Liver (tissue), 9 donors: ENCODE data around the gene GSK3B. TPM values are rescaled to one million over a fixed set of nuclear protein-coding genes. Genes with fewer than 3 reads are reported as not detected.

Experiments used
- DNase-seq: peaks from one replicate; pipeline ENCODE4 v3.0.0-alpha.2; 2017; ENCODE audit warnings: low spot score
- H3K27ac ChIP-seq, 2 donors: one replicate each; pipeline ENCODE4 v1.7.0; 2013; ENCODE audit warnings: inconsistent platforms in 2 of 2, low read length in 2 of 2, control low read depth in 1 of 2, low read depth in 1 of 2, mild to moderate bottlenecking in 1 of 2
- H3K27me3 ChIP-seq, 4 donors: one replicate each; pipeline versions ENCODE4 v1.6.1 to v1.7.0; 2013; ENCODE audit warnings: low read length in 3 of 4, inconsistent platforms in 1 of 4, mild to moderate bottlenecking in 1 of 4, moderate library complexity in 1 of 4; ENCODE audit not compliant: control insufficient read depth in 4 of 4, insufficient read depth in 4 of 4
- H3K36me3 ChIP-seq, 4 donors: one replicate each; pipeline versions ENCODE4 v1.6.1 to v1.7.0; 2013; ENCODE audit warnings: low read length in 3 of 4, mild to moderate bottlenecking in 3 of 4, low read depth in 1 of 4, moderate library complexity in 1 of 4; ENCODE audit not compliant: control insufficient read depth in 4 of 4, insufficient read depth in 3 of 4
- H3K4me1 ChIP-seq, 4 donors: one replicate each; pipeline versions ENCODE4 v1.6.1 to v1.7.0; 2013; ENCODE audit warnings: low read length in 3 of 4, mild to moderate bottlenecking in 3 of 4, moderate library complexity in 1 of 4; ENCODE audit not compliant: control insufficient read depth in 4 of 4, insufficient read depth in 4 of 4
- H3K4me3 ChIP-seq, 3 donors: one replicate each; pipeline versions ENCODE4 v1.6.1 to v1.7.0; 2013; ENCODE audit warnings: low read length in 3 of 3, control low read depth in 1 of 3, low read depth in 1 of 3, mild to moderate bottlenecking in 1 of 3
- H3K9ac ChIP-seq, 2 donors: one replicate each; pipeline ENCODE4 v1.7.0; 2013; ENCODE audit warnings: low read length in 2 of 2, mild to moderate bottlenecking in 2 of 2, moderate library complexity in 2 of 2, control low read depth in 1 of 2, low read depth in 1 of 2
- H3K9me3 ChIP-seq, 4 donors: one replicate each; pipeline versions ENCODE4 v1.6.1 to v1.7.0; 2013; ENCODE audit warnings: low read length in 3 of 4; ENCODE audit not compliant: control insufficient read depth in 4 of 4
- ATF3 ChIP-seq: IDR thresholded peaks from 2 replicates; pipeline ENCODE4 v1.6.1; 2016; ENCODE audit warnings: antibody characterized with exemption
- CTCF ChIP-seq: fragments of 150-350 bp; IDR thresholded peaks from 2 replicates; pipeline ENCODE4 v1.5.1; 2017; ENCODE audit warnings: improper control_type of control experiment, low read depth, low read length; ENCODE audit not compliant: missing input control
- EGR1 ChIP-seq, 2 donors: IDR thresholded peaks; 2 replicates each; pipeline ENCODE4 v1.6.1; 2016 to 2018; ENCODE audit warnings: antibody characterized with exemption in 2 of 2, low read depth in 2 of 2
- FOXA1 ChIP-seq: IDR thresholded peaks from 2 replicates; pipeline ENCODE4 v1.6.1; 2016; ENCODE audit warnings: antibody characterized with exemption
- FOXA2 ChIP-seq: IDR thresholded peaks from 2 replicates; pipeline ENCODE4 v1.6.1; 2016; ENCODE audit warnings: antibody characterized with exemption
- GABPA ChIP-seq, 2 donors: IDR thresholded peaks in 1 of 2; conservative IDR thresholded peaks in 1 of 2; 2 replicates each; pipeline ENCODE4 v1.6.1; 2016; ENCODE audit warnings: antibody characterized with exemption in 2 of 2, mild to moderate bottlenecking in 1 of 2, moderate library complexity in 1 of 2
- HNF4A ChIP-seq, 2 donors: conservative IDR thresholded peaks; 2 replicates each; pipeline ENCODE4 v1.6.1; 2016; ENCODE audit warnings: antibody characterized with exemption in 2 of 2, mild to moderate bottlenecking in 2 of 2
- HNF4G ChIP-seq: IDR thresholded peaks from 2 replicates; pipeline ENCODE4 v1.6.1; 2016; ENCODE audit warnings: antibody characterized with exemption
- JUND ChIP-seq, 2 donors: IDR thresholded peaks; 2 replicates each; pipeline ENCODE4 v1.6.1; 2016; ENCODE audit warnings: antibody characterized with exemption in 2 of 2
- MAX ChIP-seq: IDR thresholded peaks from 2 replicates; pipeline ENCODE4 v1.6.1; 2016; ENCODE audit warnings: antibody characterized with exemption
- NR2F2 ChIP-seq: IDR thresholded peaks from 2 replicates; pipeline ENCODE4 v1.6.1; 2016; ENCODE audit warnings: antibody characterized with exemption
- REST ChIP-seq: IDR thresholded peaks from 2 replicates; pipeline ENCODE4 v1.6.1; 2016; ENCODE audit warnings: antibody characterized with exemption, mild to moderate bottlenecking
- RXRA ChIP-seq, 2 donors: IDR thresholded peaks; 2 replicates each; pipeline ENCODE4 v1.6.1; 2017 to 2018; ENCODE audit warnings: antibody characterized with exemption in 2 of 2, mild to moderate bottlenecking in 1 of 2
- SP1 ChIP-seq: IDR thresholded peaks from 2 replicates; pipeline ENCODE4 v1.6.1; 2018; ENCODE audit warnings: antibody characterized with exemption, mild to moderate bottlenecking
- TAF1 ChIP-seq: conservative IDR thresholded peaks from 2 replicates; pipeline ENCODE4 v1.6.1; 2016; ENCODE audit warnings: antibody characterized with exemption, mild to moderate bottlenecking
- YY1 ChIP-seq: IDR thresholded peaks from 2 replicates; pipeline ENCODE4 v1.6.1; 2016; ENCODE audit warnings: antibody characterized with exemption, mild to moderate bottlenecking
- ZBTB33 ChIP-seq: IDR thresholded peaks from 2 replicates; pipeline ENCODE4 v1.6.1; 2016; ENCODE audit warnings: antibody characterized with exemption
- WGBS: extraction: QIAGEN DNeasy Blood & Tissue Kit; methylation state at CpG from one replicate; pipeline ENCODE4 v1.1.7; 2013; 5-methylcytosine and 5-hydroxymethylcytosine counted together
- polyA plus RNA-seq, 2 donors: library from polyadenylated mRNA; stranded (reverse) in 1 of 2; unstranded in 1 of 2; fragments of 200-250 nt in 1 of 2; fragments of >200 nt in 1 of 2; fragmentation: Nextera tagmentation in 1 of 2; extraction: Ambion mirVana in 1 of 2; gene quantifications; one replicate each; pipeline versions ENCODE4 v1.2.1 to v1.2.3, GENCODE V29; 2013 to 2015
- total RNA-seq, 2 donors: library from RNA; depleted of rRNA; stranded (reverse); fragments of >200 nt; gene quantifications; one replicate each; pipeline ENCODE4 v1.2.3, GENCODE V29; 2014
- donor health status: healthy.
- donor health status: healthy.
- donor health status: healthy.
- donor health status: healthy.
- donor health status: healthy.

The GSK3B gene
- total and polyA plus RNA-seq, 4 donors: 10.5 to 20.8 (median 18.5) TPM

- Histone ChIP-seq H3K9ac (no peak overlapping the region), H3K27ac (no peak overlapping the region), H3K36me3 (peaks cover 0 to 3% (median under 1%) of the 10 kb centered on the region in 4 donors), H3K4me3 (no peak overlapping the region), H3K9me3 (peaks cover 0 to 2% (median under 1%) of the 10 kb centered on the region in 4 donors), H3K4me1 (no peaks in the 10 kb centered on the region), H3K27me3 (no peaks in the 10 kb centered on the region)
- TF ChIP-seq GABPA (IDR thresholded peaks at IDR 0.05 in 1 of 2, conservative IDR thresholded peaks at IDR 0.05 in 1 of 2) (no peak), ATF3 (no peak), CTCF (no peak), EGR1 (IDR thresholded peaks at IDR 0.05; ENCODE audit: low read depth in 2 of 2) (no peak), FOXA1 (no peak), FOXA2 (no peak), TAF1 (no peak), ZBTB33 (no peak), REST (no peak), NR2F2 (no peak), MAX (no peak), HNF4A (conservative IDR thresholded peaks at IDR 0.05) (no peak), YY1 (no peak), JUND (IDR thresholded peaks at IDR 0.05) (no peak)
- no peak for DNase-seq
- 86% methylated on average over 2 of the region's 2 CpGs for WGBS
Observed at GRCh38 chr3:119964294-119964693, 130.0 kb downstream of the GSK3B start.

- WGBS: 81% methylated on average over 6 of the region's 6 CpGs
- Histone ChIP-seq H3K36me3 (no peaks in the 10 kb centered on the region), H3K9ac (no peak overlapping the region), H3K4me3 (no peak overlapping the region), H3K4me1 (peaks cover 0 to 2% (median 0%) of the 10 kb centered on the region in 4 donors), H3K27me3 (no peaks in the 10 kb centered on the region), H3K27ac (no peak overlapping the region), H3K9me3 (no peaks in the 10 kb centered on the region)
- no peak for DNase-seq
- TF ChIP-seq EGR1 (IDR thresholded peaks at IDR 0.05; ENCODE audit: low read depth in 2 of 2) (no peak), NR2F2 (no peak), YY1 (no peak), RXRA (IDR thresholded peaks at IDR 0.05) (no peak), SP1 (no peak), MAX (no peak), HNF4G (no peak), CTCF (no peak), HNF4A (conservative IDR thresholded peaks at IDR 0.05) (no peak)
Observed at GRCh38 chr3:119955972-119956371, 138.3 kb downstream of the GSK3B start.
